ENCODE results near the gene GGA1.

The GGA1 gene, protein sequence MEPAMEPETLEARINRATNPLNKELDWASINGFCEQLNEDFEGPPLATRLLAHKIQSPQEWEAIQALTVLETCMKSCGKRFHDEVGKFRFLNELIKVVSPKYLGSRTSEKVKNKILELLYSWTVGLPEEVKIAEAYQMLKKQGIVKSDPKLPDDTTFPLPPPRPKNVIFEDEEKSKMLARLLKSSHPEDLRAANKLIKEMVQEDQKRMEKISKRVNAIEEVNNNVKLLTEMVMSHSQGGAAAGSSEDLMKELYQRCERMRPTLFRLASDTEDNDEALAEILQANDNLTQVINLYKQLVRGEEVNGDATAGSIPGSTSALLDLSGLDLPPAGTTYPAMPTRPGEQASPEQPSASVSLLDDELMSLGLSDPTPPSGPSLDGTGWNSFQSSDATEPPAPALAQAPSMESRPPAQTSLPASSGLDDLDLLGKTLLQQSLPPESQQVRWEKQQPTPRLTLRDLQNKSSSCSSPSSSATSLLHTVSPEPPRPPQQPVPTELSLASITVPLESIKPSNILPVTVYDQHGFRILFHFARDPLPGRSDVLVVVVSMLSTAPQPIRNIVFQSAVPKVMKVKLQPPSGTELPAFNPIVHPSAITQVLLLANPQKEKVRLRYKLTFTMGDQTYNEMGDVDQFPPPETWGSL

DNA sequence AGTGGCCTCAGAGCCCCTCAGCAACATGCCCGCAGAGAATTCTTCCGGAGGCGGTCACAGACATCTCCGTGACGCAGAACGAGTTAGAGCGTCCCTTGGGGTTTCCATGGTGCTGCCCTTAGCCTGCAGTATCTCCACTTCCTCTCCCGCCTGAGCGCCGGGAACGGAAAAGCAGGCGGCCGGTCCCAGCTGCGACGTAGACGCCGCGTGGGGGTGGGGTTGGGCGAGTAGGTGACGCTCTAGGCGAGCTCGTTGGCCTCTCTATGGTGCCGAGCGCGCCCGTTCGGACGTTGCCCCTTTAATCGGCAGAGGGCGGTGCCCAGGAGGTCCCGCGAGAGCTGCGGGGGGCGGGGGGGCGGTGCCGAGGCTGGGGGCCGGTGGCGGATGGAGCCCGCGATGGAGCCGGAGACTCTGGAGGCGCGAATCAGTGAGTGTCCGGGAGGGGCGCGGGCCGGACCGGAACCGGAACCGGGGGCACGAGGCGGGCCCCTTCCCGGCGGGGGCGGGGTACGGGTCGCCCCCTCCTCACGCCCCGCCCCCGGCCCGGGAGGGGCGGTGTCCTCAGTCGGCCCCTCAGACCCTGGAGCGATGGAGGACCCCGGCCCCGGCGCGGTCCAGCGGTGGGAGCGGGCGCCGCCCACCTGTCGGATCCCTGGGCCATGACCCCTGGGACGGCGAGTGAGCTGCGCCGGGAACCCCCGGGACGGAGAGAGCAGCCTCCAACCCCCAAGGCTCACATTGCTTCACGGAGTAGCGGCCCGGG lies at the start of gene GGA1:
Gene GGA1 (plus strand): TSS at position 358 of the 763 bp plus-strand sequence. CDS start 27 bp downstream, at position 385.
- peak; percentile 95 for DNase-seq

DNA sequence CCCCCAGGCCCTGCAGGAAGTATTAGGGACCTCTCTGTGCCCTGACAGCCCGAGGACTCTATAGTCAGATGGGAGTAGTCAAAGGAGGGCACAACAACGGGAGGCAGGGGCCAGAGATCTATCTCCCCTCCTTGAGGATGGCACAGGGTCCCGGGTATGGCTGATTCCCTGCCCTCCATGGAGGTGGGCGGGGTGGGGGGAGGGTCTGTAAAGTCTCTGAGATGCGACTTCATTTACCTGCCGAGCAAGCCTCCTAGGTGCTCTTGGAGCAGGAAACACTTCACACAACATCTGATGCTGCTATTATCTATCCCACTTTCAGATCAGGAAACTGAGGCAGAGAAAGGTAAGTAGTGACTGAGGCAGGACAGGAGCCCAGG lies 49.1 kb upstream of the GGA1 start:
- DNase-seq, result no peak

- DNase-seq, result no peak
These were observed 48.6 kb upstream of the GGA1 start, which contains the start of gene CDC42EP1 for GRCh38 chr22:37559901-37560607. TSS of gene CDC42EP1 (plus strand) at chr22:37560480. CDS start at chr22:37566350, 5,870 bp downstream.

- DNase-seq, result no peak
These were observed 47.9 kb upstream of the GGA1 start for GRCh38 chr22:37560608-37561211.

DNA sequence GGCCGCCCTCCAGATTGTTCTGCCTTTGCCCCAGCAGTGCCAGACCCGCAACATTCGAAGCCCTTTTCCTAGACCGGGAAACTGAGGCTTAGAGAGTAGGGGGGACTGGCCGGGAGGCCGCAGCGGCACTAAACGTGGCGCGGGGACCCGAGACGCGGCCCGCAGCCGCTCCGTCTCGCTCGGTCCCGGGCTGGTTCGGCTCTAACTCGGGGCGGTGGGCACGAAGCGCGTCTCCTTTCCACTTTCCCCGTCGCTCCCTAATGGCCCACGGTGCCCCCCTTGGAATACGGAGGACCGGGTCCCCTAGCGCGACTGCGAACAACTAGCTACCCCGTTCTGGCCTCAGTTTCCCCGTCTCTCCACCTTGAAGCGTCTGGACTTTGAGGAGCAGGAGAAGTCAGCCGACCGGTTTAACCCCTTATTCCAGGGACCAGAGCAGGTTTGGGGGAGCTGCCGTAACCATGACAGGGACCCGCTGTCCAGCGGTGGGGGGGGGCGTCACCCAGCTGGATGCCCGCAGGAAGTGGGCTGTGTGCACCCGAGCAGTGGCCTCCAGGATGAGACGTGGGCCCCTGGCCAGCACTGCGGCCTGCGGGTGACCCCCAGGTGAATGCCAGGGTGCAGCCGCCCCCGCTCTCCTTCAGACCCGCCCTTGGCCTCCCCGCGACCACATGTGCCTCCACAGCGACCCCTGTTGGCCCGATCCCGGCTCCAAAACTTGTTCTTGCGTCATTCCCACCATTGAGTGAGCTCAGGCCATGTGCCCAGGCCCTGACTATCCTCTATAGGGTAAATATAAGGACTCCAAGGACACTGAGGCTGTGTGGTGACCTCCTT lies 47.2 kb upstream of the GGA1 start:
- DNase-seq, result peak; percentile 83

DNA sequence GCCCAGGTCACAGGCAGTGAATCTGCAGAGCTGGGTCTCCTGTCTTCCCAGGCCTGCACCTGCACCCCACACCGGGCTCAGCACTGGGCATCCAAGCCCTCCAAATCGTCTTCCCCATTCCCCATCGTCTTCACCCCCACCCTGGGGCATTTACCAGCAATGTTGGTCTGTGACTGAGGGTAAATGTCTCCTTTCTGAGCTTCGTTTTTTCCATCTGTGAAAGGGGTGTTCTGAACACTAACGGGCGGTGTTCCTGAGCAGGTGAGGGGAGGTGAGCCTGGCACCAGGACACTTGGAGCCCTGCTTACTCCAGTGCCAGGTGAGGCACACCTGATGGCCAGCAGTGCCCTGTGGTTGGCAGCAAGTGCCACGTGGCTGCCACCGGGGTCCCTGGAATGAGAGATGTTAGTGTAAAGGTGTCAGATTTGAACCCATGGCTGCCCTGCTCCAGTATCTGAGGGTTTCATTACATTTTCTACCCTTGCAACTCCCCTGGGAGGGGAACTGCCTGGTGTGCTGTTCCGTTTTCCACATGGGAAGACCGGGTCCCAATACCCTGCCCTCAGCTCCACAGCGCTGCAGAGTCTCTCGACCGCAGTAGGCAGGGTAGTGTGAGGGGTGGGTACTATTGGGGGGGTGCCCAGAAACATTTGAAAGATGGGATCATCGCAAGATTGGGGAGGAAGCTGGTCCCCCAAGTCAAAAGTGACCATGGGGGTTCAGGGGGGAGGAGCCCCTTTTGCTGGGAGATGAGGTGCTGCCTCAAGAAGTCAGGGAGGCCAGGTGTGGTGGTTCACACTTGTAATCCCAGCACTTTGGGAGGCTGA lies 46.4 kb upstream of the GGA1 start:
- no peak for DNase-seq

- DNase-seq, result no peak
These were observed 45.2 kb upstream of the GGA1 start for GRCh38 chr22:37563153-37564081.

DNA sequence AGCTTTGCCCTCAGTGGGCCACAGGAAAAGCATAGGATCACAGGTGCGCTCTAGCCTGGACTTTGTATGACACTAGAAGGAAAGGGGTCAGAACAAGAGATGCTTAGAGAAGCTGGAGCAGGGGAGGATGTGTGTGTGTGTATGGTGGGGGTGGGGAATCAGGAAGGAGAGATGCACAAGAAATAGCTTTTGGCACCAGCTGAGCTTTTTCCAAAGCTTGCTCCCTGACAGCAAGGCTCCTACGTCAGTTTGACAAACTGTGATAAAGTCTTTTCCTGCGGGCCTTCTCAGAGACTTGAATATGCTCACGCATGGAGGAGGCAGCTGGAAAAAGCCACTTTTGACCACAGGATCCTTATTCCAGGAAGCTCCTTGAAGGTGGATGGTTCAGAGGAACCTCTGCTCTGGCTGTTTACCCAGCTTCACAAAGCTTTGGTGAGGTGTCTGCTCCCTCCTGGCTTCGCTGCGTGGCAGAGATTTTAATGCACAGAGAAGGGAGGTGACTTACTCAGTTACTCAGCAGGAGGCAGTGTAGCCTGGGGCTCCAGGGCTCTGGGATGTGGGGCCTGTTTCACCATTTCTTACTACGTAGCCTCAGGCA lies 44.4 kb upstream of the GGA1 start:
- no peak for DNase-seq

- DNase-seq, result no peak
These were observed 42.8 kb upstream of the GGA1 start for GRCh38 chr22:37565830-37566229.

DNA sequence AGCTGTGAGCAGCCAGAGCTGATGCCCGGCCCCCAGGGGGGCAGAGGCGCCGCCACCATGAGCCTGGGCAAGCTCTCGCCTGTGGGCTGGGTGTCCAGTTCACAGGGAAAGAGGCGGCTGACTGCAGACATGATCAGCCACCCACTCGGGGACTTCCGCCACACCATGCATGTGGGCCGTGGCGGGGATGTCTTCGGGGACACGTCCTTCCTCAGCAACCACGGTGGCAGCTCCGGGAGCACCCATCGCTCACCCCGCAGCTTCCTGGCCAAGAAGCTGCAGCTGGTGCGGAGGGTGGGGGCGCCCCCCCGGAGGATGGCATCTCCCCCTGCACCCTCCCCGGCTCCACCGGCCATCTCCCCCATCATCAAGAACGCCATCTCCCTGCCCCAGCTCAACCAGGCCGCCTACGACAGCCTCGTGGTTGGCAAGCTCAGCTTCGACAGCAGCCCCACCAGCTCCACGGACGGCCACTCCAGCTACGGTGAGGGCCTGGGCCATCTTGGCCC lies 42.3 kb upstream of the GGA1 start:
- peak; percentile 14 for DNase-seq

GRCh38 chr22:37566903-37567798 lies 41.5 kb upstream of the GGA1 start:
- peak; percentile 90 for DNase-seq

GRCh38 chr22:37568012-37568411 lies 40.6 kb upstream of the GGA1 start:
- DNase-seq, result no peak

- DNase-seq, result no peak
These were observed 40.1 kb upstream of the GGA1 start for GRCh38 chr22:37568448-37569008.

GRCh38 chr22:37569009-37569920 lies 39.4 kb upstream of the GGA1 start:
- no peak for DNase-seq

- no peak for DNase-seq
These were observed 38.5 kb upstream of the GGA1 start for GRCh38 chr22:37569921-37570660.

DNA sequence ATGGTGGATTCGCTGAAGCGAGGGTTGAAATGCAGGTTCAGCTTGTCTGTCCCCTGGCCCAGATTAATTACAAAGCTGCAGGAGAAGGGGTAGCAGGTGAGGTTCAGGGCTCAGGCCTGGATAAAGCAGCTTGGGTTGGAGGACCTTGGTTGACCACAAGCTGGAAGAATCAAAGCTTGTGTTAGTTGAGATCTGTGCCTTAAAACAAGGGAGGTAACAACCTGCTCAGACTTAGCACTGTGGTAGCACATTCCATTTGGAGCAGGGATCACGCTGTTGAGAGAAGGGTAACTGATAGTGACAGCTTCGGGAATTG lies 38.0 kb upstream of the GGA1 start:
- no peak for DNase-seq

Measured in stimulated activated CD4-positive, alpha-beta T cell treated with anti-CD3 and anti-CD28 coated beads, Interleukin-4, amount 100 ng/mL, for 24 hours (primary cell).